Posterior vena cava (tissue), 2 donors: ENCODE results near the gene RTN4R. TPM values are rescaled to one million over a fixed set of nuclear protein-coding genes. Genes with fewer than 3 reads are reported as not detected.
"Not testable (repeated sequence)": the region's sequence is repeated elsewhere in the genome, so short reads cannot be mapped to it uniquely, and the experiment has no call there.

Experiments used
- DNase-seq: peaks from one replicate; pipeline ENCODE4 v3.0.0-alpha.2; 2020; ENCODE audit warnings: low spot score
- intact Hi-C, 2 donors: fragments of 100-400 bp; cut with DNase I; formaldehyde crosslinking; loops; one replicate each; pipeline versions ENCODE4 v1.14.1 to v1.14.2; 2022 to 2023
- long read RNA-seq, 2 donors: library from polyadenylated mRNA; unstranded; transcript quantifications; one replicate each; pipeline ENCODE4 v2.0.0, GENCODE V29; 2020 to 2021
- total RNA-seq, 2 donors: library from RNA; stranded (reverse); fragmentation: NEBNext Ultra II Directional; extraction: Animal tissue kit (Norgen Biotek cat#: 25700); gene quantifications; one replicate each; pipeline ENCODE4 v1.2.1, GENCODE V29; 2021
- donor health status: DM: yes; HTN: yes; CAD: no.
- donor health status: DM: yes; HTN: yes; CAD: no.

The RTN4R gene
- under 1 TPM; 0.19 to 0.76 TPM for total RNA-seq
- long read RNA-seq, donor 1: 0 reads
- long read RNA-seq, donor 2, partial matches to known transcripts: 0 of 1 reads
- long read RNA-seq, donor 2, other reads (novel, unspliced or antisense): 0 of 1 reads

DNA sequence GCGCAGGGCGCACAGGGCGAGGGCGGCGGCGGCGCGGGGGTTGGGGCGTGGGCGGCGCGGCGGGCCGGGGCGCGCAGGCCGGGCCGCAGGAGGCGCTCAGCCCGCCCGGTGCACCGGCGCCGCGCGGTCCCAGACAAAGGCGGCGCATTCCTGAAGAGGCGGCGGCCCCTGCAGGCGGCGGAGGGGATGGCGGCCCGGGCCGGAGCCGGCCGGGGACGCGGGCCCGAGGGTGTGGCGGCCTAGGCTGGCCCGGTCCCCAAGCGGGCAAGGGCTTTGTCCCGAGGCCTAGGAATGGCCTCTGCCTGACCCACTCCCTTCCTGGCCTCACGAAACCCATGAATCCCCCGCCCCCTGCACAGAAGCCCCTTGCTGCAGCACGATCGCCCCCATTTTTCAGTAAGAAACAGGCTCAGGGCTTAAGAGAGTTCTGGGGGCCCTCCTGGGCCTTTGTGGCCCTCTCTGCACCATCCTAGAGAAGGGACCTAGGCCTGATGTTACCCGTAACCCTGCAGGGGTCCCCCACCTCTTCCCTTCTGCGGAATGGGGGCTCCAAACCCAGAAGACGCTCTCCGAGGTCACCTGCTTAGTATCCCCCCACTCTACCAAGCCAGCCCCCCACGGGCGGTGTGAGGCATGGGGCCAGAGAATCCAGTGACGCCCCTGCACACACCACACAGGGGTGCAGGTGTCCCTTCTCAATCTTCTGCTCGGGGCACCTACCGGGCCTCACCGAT lies at the start of gene RTN4R:
Gene RTN4R (minus strand): TSS at position 40 of the 734 bp plus-strand sequence. CDS start 226 bp downstream, outside the sequence.
- peak; percentile 87 for DNase-seq
- intact Hi-C loops: loop anchor here in 1 of 2 donors (5.0 kb wide), 1 partner anchor 111 kb away; no protein-coding TSS in a partner anchor

DNA sequence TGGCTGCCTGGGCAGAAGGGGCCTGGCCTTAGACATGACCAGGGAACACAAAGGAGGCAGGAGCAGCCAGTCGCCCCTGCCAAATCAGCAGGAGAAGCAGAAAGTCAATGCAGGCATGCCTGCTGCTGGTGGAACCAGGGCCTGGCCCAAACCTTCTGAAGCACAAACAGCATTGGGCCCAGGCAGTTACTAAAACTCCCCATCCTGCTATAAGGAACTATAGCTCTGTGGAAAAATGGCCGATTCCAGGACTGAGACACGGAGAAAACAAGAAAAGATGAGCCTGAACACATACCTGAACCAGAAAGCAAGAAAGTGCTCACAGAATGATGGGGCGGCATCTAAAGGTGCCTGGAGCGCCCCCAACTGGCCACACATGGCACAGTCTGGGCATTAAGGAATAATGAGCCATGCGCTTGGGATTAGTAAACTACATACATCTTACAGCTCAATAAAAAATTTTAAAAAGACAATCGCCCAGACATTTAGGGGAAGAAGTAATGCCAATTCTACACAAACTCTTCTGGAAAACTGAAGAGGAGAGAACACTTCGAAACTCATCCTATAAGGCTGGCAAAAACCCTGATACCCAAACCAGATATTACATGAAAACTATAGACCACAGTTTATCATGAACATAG lies 49.4 kb upstream of the RTN4R start:
- intact Hi-C loops, DNase-seq: not testable (repeated sequence)

DNA sequence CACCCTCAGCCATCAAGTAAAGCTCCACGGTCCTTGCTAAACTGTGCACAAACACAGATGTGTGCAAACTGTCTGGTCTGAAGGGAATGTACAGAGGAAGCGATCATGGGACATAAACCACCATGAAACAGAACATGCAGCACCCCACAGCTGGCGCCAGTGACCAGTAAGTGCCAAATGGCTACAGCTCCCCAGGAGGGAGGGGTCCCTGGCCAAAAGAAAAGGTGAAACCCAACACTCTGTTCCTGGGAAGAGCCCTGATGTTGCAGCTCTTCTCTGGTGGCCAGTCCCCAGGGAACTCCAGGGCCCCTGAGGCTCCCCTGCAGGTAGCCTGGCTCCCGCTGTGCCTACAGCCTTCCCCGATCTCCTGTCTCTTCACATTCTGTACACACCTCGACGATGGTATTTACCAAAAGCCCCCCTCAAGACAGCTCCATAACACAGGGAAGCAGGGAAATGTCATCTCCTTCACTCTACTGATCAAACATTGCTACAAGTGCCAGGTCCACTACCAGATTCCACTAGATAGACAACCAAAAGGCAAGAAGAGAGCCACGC lies 48.8 kb upstream of the RTN4R start:
- DNase-seq: no peak
- intact Hi-C loops: no loop called here

DNA sequence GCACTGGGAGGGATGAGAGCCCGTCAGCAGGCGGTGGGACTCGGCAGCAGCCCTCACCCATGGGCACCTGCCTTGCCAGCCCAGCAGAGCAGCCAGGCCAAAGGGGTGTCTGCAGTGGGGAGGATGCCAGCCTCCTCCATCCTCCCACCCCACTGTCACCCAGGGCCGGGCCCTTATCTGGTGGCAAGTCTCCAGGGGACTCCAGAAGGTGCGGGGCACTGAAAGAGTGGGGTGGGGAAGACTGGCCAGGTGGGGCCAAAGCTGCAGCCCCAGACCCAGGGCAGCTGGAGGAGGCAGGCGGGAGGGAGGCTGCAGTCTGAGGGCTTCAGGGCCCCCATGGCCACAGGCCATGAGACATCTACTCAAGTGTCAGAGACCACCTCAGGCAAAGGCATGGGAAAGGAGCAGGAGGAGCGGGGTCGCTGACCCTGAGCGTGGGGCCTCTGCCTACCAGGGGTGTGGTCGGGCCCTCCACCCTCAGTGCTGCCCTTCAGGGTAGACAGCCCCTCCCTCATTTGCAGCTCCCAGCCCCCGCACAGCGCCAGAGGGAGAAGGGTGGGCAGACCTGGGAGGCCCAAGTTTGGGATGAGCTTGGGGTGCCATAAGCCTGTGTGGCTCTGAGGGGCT lies 48.2 kb upstream of the RTN4R start:
- peak; percentile 71 for DNase-seq
- intact Hi-C loops: no loop called here

DNA sequence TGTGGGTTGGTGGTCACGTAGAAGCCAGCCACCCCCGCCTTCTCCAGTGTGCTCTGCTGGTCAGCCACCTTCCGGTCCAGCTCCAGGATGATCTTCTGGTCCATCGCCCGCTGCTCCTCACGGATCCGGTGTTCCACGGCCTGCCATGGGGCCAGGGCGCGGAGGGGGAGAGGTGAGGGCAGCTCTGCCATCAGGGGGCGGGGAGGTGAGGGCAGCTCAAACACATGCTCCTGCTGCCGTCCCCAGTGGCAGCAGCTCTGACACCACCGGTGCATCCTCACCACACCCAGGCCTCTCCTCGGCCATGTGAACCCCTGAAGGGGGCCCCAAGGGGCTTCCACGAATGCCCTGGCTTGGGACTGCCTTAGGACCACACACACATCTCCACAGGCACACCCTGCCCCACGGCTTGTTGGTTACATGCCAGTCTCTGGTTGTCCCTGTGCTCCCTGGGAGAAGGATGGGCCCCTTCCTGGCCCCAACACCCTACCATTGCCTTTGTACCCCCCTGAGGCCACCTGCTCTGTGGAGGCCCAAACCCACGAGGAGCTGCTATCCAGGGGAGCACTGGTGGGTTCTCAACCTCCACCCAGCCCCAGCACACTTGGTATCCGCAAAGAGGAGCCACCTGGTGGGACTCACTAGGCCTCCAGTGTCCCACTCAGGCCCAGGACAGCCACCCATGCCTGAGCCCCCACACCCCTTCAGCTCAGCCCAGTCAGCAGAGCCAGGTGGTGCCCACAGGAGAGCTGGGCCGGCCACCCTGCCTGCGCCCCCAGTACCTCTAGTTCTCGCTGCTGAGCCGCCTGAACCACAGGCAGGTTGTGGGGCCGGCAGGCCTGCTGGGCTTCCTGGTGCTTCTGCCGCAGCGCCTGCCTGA lies 47.5 kb upstream of the RTN4R start:
- intact Hi-C loops: no loop called here
- peak; percentile 68 for DNase-seq

DNA sequence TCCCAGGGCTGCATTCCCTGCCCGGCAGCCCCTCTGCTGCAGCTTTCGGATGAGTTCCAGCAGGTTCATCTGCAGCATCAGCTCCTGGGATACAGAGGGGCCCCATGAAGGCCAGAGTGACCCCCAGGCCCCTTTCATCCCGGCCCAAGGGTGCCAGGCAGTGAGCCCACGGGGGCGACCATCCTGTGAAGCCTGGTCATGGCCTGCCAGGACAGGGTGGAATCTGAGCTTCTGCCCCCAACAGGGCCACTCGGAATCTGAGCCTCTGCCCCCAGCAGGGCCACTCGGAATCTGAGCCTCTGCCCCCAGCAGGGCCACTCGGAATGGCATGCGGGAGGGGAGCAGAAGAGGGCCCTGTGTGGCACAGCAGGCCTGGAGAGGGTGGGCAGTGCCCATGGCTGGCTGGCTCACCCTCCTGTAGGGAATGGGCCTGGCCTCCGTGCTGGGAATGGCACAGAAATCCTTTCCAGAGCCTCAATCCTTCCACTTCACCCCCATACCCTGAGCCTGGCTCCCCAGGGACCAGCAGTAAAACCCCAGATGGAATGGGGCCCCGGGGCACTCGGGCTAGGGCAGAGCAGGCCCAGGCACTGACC lies 46.7 kb upstream of the RTN4R start:
- DNase-seq: peak; percentile 71
- intact Hi-C loops: not testable (repeated sequence)

DNA sequence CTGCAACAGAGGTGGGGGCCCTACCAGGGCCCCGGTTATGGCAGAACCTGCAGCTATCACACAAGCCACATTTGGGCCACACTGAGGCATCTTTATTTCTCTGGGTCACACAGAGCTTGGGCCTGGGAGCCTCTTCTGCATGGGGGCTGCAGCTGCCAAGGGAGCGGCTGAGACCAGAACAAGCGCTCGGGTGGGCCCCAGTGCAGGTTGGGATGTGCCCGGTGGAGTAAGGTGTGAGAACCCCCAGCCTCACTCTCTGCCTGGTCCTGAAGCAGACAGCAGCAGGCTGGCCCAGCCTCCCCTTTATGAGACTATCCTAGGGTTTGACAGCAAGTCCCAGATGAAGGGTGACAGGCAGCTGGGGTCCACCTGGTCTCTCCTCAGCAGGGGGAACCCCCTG lies 46.1 kb upstream of the RTN4R start:
- intact Hi-C loops, DNase-seq: not testable (repeated sequence)

DNA sequence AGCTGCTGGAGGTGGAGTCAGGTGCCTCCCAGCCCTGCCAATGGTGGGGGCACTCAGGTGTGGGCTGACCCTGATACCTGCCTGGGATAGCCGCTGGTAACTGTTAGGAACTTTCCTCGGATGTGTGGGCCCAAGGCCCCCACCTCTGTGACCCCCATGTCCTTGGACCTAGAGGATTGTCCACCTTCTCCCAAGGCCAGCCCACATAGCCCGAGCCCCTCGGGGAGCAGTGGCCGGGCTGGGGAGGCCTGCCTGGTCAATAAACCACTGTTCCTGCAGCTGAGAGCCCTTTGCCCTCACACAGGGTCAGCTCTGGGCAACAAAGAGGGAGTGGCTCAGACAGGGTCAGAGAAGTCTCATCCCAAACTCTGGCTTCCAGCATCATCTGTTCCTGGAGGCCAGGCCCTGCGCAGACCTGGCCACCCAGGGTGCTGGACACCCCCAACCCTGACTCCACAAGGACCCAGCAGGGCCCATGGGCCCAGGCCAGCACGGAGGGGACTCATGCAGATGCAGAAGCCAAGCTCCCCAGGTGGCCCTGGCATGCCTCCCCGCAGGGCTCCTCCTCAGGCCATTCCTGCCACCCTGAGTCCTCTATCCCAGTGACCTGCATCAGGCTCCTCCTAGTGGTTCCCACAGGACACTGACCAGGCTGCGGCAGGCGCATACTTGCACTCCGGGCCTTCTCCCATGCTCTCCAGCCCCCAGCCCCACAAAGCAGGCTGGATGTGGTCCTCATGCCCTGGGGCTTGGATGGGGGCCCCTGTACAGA lies 45.4 kb upstream of the RTN4R start:
- DNase-seq: peak; percentile 68
- intact Hi-C loops: not testable (repeated sequence)

DNA sequence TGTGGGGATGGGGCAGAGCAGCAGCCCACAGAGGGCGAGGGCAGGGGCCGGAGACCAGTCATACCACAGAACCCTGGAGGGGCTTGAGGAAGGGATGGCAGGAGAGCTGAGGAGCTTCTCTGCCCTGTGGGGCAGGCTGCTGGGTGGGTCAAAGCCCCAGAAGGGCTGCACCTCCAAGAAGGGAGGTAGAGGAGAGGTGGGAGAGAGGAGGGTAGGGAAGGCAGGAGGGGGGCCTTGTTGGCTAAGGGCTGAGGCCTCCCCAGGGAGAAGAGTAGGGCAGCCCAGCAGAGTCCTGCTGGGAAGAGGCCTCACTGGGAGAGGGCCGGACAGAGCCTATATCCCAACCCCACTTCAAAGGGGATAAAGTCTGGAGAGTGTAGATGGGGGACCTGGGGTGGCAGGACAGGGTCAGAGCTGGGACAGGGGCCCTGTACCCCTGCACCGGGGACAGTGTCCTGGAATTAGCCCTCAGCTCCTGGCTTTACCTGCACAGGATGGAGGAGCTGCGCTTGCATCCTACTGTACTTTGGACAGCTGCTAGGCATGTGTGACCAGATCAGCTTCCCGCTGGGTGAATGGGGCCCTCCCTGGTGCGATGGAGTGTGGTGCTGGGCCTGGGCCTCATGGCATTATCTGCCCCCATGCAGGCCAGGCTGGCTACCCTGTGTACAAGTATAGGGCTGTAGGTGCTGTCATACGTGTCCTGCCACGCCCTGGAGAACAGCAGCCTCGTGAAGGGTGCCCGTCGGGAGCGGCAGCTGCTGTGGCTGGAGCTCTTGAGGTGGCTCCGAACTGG lies 44.5 kb upstream of the RTN4R start:
- peak; percentile 72 for DNase-seq
- intact Hi-C loops: no loop called here

DNA sequence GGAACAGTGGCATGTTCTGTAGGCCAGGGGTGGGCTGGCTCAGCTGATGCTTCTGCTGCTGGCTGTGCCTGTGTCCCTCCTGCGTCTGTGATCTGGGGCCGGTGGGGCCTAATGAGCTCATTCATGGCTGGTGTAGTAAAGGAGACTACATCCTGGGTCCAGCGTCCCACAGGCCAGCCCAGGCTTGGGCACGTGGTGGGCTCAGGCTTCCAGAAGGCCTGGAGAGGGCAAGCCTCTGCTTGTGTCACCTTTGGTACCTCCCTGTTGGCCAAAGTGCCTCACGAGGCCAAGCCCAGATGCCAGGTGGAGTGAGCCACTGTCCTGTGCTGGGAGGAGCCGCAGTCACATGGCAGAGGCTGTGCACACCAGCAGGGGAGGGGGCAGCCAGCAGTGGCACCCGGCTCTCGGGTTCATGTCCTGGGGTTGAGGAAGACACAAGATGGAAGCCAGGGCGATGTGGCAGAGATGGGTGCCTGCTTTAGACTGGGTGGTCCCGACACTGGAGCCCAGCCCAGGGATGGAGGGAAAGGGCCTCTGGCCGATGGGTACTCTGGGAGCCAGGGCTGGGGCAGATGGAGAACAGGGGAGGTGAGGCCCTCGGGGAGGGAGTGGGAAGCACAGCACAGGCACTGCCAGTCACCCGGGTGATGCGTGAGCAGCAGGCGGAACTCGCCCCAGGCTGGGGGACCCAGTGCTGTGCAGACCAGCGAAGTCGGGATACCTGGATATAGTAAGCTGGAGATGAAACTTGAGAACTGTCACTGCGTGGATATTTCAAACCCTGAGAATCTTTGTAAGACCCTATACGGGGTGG lies 43.3 kb upstream of the RTN4R start:
- DNase-seq: peak; percentile 58
- intact Hi-C loops: not testable (repeated sequence)

DNA sequence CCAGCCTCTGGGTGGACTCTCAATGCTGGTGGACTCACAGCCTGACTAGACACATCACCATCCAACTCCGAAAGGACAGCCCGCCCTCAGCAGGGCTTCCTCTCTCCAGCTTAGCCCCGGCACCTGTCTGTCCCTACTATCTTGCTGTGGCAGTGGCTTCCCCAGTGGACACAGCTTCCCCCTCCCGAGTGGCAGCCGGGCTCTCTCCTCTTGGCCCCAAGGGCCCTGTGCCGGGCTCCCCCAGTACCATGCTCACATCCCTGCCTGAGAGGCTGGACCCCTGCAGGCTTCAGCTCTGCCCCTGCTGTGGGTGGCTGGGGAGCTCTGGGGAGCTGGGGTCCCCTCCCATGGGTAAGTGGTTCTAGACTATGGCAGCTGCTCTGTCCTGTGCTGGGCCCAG lies 42.7 kb upstream of the RTN4R start:
- peak; percentile 78 for DNase-seq
- intact Hi-C loops: not testable (repeated sequence)

DNA sequence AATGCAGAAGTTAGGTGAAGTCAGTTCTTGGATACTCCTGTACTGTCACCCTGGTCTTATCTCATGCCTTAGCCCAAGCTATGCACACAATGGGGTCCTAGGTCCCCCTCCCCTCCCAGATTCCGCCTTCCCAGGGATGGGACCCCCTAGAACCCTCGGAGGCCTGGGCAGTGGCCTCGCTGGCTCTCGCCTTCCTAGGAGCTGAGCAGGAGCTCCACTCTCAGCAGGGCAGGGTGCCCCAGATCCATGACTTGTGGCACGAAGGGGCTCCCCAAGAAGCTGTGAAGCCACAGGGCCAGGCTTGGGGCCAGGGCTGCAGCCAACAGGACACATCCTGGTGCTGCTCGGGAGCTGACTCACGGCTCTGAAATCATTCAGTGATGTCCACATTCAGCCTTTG lies 42.1 kb upstream of the RTN4R start:
- DNase-seq: peak; percentile 50

DNA sequence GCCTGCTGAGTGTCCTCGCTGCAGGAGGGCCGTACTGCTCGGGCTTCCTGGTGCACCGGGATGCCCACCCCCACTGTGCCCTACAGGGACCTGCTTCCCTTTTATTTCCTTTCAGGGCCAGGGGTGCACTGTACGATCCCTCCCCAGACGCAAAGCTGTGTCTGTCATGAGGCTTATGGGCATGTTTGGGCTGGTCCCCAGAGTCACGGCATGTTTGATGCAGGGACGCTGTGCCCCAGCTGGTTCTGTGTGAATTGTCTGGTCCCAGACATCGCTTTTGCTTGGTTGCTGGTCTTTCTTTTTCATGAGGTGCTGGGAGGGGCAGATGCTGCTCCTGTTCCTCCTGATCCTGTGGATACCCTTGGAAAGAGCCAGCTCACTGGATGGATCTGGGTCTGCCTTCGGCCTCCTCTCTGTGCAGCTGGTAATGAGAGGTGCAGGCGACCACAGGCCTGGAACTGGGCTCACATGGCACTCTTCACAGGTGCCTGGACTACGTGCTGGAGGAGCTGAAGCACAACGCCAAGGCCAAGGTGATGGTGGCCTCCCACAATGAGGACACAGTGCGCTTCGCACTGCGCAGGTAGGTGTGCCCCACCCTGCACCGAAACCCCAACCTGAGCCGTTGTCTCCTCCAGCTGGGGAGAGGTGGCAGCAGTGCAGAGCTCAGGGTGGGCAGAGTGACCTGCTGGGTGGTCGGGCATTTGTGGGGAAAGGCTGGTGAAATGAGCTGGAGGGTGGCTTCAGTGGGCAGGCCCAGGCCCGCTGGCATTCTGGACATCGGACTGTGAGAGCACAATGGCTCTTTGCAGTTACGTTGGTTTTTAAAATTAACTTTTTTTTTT lies 40.9 kb upstream of the RTN4R start:
- DNase-seq: peak; percentile 43
- intact Hi-C loops: not testable (repeated sequence)

More for the DNA sequence above, 42.1 kb upstream of the RTN4R start:
- intact Hi-C loops: not testable (repeated sequence)

DNA sequence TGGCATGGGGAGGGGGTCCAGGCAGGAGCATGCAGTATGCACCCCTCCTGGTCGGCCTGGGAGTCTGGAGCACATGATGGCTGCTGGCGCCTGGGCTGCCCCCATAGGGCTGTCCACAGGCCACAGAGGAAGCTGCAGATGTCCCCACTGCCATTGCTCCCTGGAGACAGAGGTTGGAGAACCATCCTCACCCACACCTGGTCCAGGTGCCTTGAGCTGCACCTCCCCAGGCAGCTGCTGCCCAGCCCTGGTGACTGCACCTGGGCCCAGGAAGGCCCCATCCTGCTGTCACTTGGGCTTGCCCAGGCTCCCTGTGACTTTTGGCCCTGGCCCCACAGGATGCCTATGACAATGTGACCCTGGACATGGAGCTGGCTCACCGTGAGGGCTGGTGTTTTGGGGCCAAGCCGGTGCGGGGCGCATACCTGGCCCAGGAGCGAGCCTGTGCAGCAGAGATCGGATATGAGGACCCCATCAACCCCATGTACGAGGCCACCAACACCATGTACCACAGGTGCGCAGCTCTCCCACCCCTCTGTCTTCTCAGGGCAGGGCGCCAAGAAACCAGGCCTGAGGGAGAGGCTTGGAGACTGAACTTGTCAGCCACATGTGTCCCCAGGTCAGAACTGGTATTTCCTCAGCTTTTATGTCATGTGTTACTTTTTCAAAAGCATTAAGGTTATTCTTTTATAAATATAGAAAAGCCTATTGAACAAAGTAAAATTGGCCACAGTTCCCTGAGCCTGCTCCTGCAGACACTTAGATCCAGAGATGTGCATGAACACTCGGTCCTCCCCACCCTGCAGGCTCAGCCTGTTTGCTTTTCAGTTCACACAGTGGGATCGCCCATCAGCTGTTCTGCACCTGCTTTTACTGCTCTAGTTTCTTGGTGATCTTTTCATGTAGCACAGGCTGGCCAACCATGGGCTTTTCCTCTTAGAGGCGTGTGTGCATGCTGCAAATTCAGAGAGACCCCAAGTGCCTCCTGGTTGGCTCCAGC lies 39.6 kb upstream of the RTN4R start:
- intact Hi-C loops: not testable (repeated sequence)
- DNase-seq: peak; percentile 54
